GDM1 (cell line): ENCODE data around the gene TUBGCP3.
"Not testable (repeated sequence)": the region's sequence is repeated elsewhere in the genome, so short reads cannot be mapped to it uniquely, and the experiment has no call there.

Experiments used
- DNase-seq: peaks from one replicate; lab custom pipeline; 2025; lab: John Stamatoyannopoulos, UW

The TUBGCP3 gene

GRCh38 chr13:112530861-112531260 is 57.1 kb downstream of the TUBGCP3 start:
- DNase-seq, result no peak

DNA sequence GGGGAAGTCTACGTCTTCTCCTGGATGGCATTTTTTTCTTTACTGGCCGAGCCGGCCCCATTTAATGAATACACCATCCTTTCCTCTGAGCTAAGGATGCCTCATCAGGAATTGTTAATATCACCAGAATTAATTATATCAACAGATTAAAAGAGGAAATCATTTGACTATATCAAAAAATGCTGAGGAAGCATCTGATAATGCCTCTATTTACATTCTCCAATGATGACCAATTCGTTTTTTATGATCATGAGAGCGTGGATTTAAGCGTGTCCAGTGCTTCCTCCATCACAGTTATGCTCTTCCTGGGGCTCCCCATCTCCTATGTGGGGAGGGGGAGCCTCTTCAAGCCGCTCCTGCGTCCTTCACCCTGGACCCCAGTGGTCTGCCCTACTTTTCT is 58.7 kb downstream of the TUBGCP3 start:
- DNase-seq, result no peak

GRCh38 chr13:112526146-112526853 is 61.7 kb downstream of the TUBGCP3 start:
- no peak for DNase-seq

- DNase-seq, result no peak
These were observed 62.5 kb downstream of the TUBGCP3 start for GRCh38 chr13:112525356-112525945.

DNA sequence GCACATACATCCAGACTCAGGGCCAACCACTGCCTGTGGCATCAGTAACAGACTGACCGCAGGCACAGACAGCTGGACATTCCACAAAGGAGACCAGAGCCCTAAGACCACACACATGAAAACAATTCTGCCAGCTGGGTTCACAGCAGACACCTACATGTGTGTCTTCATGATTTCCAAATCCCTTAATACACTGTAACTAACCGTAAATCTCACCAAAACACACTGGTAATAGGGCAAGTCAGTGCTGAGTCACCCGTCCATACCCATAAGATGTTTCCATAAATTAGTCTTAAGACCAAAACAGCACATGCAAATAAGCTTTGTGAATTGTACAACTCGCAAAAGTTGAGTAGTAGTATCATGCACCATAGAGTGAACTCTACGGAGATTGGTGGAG is 65.4 kb downstream of the TUBGCP3 start:
- no peak for DNase-seq

GRCh38 chr13:112521073-112521685 is 66.8 kb downstream of the TUBGCP3 start:
- DNase-seq, result no peak

DNA sequence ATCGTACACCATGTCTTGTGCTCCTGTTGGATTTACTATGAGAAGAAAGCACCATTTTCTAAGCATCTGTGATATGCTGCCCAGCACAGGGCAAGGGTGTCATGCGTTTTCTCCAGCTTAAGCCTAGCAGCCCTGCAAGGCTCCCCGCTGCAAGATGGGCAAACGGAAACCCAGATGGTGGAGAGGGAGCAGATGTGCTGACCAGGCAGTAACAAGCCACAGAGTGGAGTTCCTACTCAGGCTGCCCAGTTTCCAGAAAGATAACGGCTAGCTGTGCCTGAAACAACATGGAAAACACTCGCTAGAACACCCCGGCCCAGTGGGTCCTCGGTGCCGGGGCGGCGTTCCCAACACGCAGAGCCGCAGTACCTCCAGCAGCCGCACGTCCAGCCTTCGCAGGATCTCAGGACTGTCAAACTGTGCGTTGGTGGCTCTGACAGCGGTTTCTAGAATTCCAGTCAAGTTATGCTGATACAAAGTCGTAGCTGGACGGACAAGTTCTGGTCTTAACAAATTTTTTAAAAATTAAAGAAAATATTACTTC is 68.4 kb downstream of the TUBGCP3 start:
- DNase-seq, result no peak

DNA sequence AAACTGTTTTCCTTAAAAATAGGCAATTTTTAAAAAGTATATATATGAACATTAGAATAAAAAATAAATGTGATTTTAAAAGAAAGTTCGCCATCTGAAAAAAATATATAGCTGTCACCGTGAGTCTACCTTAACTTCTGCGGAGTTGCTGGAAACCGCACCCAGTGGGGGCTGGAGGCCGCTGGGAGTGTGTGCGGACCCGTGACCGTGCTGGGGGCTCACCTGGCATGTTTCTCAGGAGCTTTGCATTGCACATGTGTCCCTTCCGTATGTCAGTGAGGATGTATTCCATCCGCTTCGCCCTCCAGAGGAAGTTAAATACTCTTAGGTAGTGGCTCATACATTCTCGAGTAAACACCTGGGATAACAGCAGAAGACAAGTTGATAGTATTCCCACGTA is 71.7 kb downstream of the TUBGCP3 start:
- DNase-seq, result no peak

- DNase-seq, result no peak
These were observed 74.2 kb downstream of the TUBGCP3 start for GRCh38 chr13:112513761-112514160.

DNA sequence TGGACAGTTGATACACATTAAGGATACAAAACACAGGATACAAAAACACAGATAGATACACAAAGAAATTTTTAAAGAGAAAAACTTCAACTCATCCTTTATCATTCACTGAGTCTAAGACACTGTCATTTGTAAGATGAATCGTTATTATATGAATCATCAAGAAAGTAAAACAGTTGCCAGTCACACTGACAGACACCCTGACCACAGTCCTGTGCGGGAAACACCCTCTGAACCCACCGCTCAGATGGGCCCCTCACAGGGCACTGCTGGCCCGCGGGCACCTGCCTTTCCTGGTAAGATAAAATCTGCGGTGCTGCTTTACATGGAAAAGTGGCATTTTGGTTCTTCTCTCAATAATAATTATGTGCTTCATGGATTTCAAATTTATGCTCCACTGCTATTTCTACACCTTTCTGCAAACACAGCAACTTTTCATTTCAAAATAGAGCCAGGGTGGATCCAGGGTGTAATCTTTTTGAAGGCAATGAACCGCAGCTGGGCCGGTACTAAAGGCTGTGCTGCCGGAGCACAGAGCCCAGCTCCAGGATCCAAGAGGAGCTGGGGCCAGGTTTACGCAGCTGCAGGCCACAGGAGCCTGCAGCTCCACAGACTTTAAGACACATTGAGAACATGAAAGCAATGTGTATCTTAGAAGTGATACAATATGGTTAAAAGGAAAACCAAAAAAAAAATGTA is 76.8 kb downstream of the TUBGCP3 start:
- DNase-seq, result no peak

DNA sequence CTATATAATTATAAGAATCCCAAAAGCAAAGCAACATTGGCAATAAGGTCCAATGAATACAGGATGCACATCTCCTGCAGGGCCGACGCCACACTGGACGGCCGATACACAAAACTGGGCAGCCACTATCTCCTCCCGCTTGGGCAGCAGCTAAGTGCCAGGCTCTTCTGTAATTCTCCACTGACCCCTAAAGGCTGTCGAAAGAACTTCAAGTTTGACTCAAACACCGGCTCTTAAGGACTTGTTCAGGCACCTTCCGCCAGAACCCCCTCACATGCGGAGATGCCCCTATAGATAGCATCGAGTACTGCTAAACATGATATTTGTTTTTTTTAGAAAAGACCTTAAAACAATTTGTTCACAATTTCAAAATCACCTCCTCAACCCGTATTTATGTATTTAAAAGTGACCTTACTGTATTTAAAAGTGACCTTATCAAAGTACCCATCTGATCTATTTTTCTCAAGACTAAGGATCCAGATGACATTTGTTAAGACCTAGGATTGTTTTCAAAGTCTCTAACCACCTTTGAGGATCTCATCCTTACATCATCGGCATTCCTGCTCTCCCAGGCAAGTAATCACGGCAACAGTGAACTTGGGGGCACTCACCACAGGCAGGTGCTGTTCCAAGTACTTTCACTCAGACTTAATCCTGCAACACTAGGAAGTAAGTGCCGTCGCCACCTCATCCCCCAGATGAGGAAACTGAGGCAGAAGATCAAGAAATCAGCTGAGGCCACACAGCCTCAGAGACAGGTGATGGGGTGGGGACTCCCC is 77.8 kb downstream of the TUBGCP3 start:
- no peak for DNase-seq

GRCh38 chr13:112509190-112509589 is 78.8 kb downstream of the TUBGCP3 start:
- no peak for DNase-seq

- DNase-seq, result no peak
These were observed 81.9 kb downstream of the TUBGCP3 start for GRCh38 chr13:112506046-112506445.

- DNase-seq, result no peak
These were observed 91.8 kb downstream of the TUBGCP3 start for GRCh38 chr13:112496166-112496565.

- DNase-seq, result no peak
These were observed 92.5 kb downstream of the TUBGCP3 start for GRCh38 chr13:112495465-112495864.

GRCh38 chr13:112489199-112489598 is 98.8 kb downstream of the TUBGCP3 start:
- no peak for DNase-seq

- not testable (repeated sequence) for DNase-seq
These were observed 99.5 kb downstream of the TUBGCP3 start for GRCh38 chr13:112488343-112489050.

DNA sequence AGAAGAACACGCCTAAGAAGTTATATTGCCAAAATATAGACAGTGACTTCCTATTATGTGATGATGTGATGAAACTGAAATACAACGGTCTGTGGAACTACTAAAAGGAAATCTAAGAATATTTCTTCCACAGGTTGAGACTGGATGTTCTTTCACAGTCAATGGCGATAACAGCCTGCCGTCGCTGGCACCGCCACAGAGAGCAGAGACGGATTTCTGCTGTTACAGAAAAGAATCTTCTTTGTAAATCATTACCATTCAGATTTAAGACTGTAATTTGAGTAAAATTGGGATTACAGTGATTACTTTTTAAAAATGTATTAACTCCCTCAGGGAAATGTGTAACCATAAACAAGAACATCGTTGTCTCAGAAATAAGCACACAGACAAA is 100.8 kb downstream of the TUBGCP3 start:
- no peak for DNase-seq

- no peak for DNase-seq
These were observed 101.4 kb downstream of the TUBGCP3 start for GRCh38 chr13:112486386-112487126.

DNA sequence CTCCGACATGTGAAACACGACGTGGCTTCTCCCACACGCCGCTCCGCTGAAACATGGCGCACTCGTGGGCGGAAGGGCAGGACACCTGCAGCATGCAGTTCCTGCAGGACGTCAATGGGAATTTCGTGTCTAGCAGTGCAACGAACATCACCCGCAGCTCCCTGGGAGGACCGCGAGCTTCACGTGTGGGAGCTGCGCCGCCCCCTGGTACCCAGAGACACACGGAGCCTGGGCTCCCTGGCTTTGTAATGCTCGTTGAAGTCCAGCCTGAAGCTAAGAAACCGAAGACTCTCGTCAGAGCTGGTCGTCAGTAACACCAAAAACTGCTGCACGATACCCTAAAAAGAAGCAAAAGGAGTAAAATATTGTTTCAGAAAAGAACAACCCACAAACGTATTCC is 102.1 kb downstream of the TUBGCP3 start:
- DNase-seq, result not testable (repeated sequence)
